GM23338 (cell line): Measurements from ENCODE around the gene CNTNAP2. TPM values are rescaled to one million over a fixed set of nuclear protein-coding genes. Genes with fewer than 3 reads are reported as not detected.

Experiments used
- ATAC-seq: fragments of 200-7000 bp; cut with Tn5 transposase; 3 replicates; pipeline ENCODE4 v1.9.1; 2020
- DNase-seq: peaks from one replicate; pipeline ENCODE4 v3.0.0-alpha.2; 2015; ENCODE audit warnings: low spot score
- H2AFZ ChIP-seq: fragments of 200-600 bp; sonication (generic); 2 replicates; pipeline ENCODE4 v1.8.0; 2016; ENCODE audit warnings: antibody characterized with exemption, mild to moderate bottlenecking, moderate library complexity
- H3F3A ChIP-seq: fragments of 200-600 bp; sonication (generic); replicated peaks from 2 replicates; pipeline ENCODE4 v1.8.0; 2017; ENCODE audit warnings: antibody characterized with exemption, mixed run types, low read depth
- H3K27ac ChIP-seq: fragments of 200-600 bp; sonication (generic); 2 replicates; pipeline ENCODE4 v1.6.1; 2016; ENCODE audit warnings: low read depth
- H3K27me3 ChIP-seq: fragments of 200-600 bp; sonication (generic); 2 replicates; pipeline ENCODE4 v1.8.0; 2016; ENCODE audit warnings: mild to moderate bottlenecking, mixed run types, moderate library complexity; ENCODE audit not compliant: insufficient read depth
- H3K36me3 ChIP-seq: fragments of 200-600 bp; sonication (generic); 2 replicates; pipeline ENCODE4 v1.8.0; 2016; ENCODE audit warnings: mild to moderate bottlenecking; ENCODE audit not compliant: insufficient read depth
- H3K4me1 ChIP-seq: fragments of 200-600 bp; sonication (generic); 2 replicates; pipeline ENCODE4 v1.8.0; 2016; ENCODE audit warnings: mild to moderate bottlenecking, moderate library complexity; ENCODE audit not compliant: insufficient read depth
- H3K4me2 ChIP-seq: fragments of 200-600 bp; sonication (generic); 2 replicates; pipeline ENCODE4 v1.7.1; 2017; ENCODE audit warnings: mixed run types
- H3K4me3 ChIP-seq: fragments of 200-600 bp; sonication (generic); 2 replicates; pipeline ENCODE4 v1.6.1; 2016; ENCODE audit warnings: mixed run types
- H3K79me2 ChIP-seq: fragments of 200-600 bp; sonication (generic); replicated peaks from 2 replicates; pipeline ENCODE4 v1.8.0; 2017; ENCODE audit warnings: mild to moderate bottlenecking; ENCODE audit not compliant: insufficient read depth
- H3K9me2 ChIP-seq: fragments of 200-600 bp; sonication (generic); 2 replicates; pipeline ENCODE4 v1.8.0; 2017; ENCODE audit not compliant: insufficient read depth
- H4K20me1 ChIP-seq: fragments of 200-600 bp; sonication (generic); replicated peaks from 2 replicates; pipeline ENCODE4 v1.8.0; 2017; ENCODE audit warnings: mild to moderate bottlenecking; ENCODE audit not compliant: insufficient read depth
- H3K27ac Mint-ChIP-seq: 2 replicates; pipeline ENCODE4 v1.8.0; 2020; ENCODE audit warnings: inconsistent platforms, mild to moderate bottlenecking, moderate library complexity, mixed read lengths
- H3K27me3 Mint-ChIP-seq: 3 replicates; pipeline ENCODE4 v1.8.0; 2022; ENCODE audit warnings: low read depth, mild to moderate bottlenecking, moderate library complexity, mixed read lengths, inconsistent platforms; ENCODE audit not compliant: insufficient read depth, poor library complexity
- H3K36me3 Mint-ChIP-seq: 3 replicates; pipeline ENCODE4 v1.8.0; 2021; ENCODE audit warnings: low read depth, mild to moderate bottlenecking, inconsistent platforms, moderate library complexity, mixed read lengths
- H3K4me1 Mint-ChIP-seq: 3 replicates; pipeline ENCODE4 v1.8.0; 2020; ENCODE audit warnings: mild to moderate bottlenecking, inconsistent platforms, mixed read lengths
- H3K4me3 Mint-ChIP-seq: 3 replicates; pipeline ENCODE4 v1.8.0; 2021; ENCODE audit warnings: moderate library complexity, mild to moderate bottlenecking, inconsistent platforms, mixed read lengths
- H3K9me3 Mint-ChIP-seq: 3 replicates; pipeline ENCODE4 v1.8.0; 2020; ENCODE audit warnings: moderate library complexity, mild to moderate bottlenecking, inconsistent platforms, mixed read lengths
- CREB1 ChIP-seq: fragments of 250-450 bp; sonication (Bioruptor Pico); IDR thresholded peaks from 2 replicates; pipeline ENCODE4 v1.5.0; 2020; ENCODE audit warnings: low read depth, mild to moderate bottlenecking, moderate library complexity
- CTCF ChIP-seq, 2 experiments: fragments of 200-600 bp in 1 of 2; sonication (generic) in 1 of 2; conservative IDR thresholded peaks; 2 replicates each; pipeline versions ENCODE4 v1.5.1 to v1.6.1; 2016 to 2017; ENCODE audit warnings: antibody characterized with exemption in 2 of 2, low read depth in 2 of 2, mild to moderate bottlenecking in 2 of 2, moderate library complexity in 1 of 2
- ETS1 ChIP-seq: IDR thresholded peaks from 2 replicates; pipeline ENCODE4 v1.6.1; 2016; ENCODE audit warnings: antibody characterized with exemption
- EZH2 ChIP-seq: fragments of 200-600 bp; sonication (generic); IDR thresholded peaks from one replicate; pipeline ENCODE4 v1.8.0; 2017; ENCODE audit warnings: antibody characterized with exemption, mild to moderate bottlenecking, low read depth; ENCODE audit not compliant: unreplicated experiment
- EZH2phosphoT487 ChIP-seq: fragments of 200-600 bp; sonication (generic); IDR thresholded peaks from one replicate; pipeline ENCODE4 v1.8.1; 2018; ENCODE audit warnings: antibody characterized with exemption; ENCODE audit not compliant: unreplicated experiment
- JUNB ChIP-seq: IDR thresholded peaks from one replicate; pipeline ENCODE4 v1.6.1; 2016; ENCODE audit warnings: antibody characterized with exemption; ENCODE audit not compliant: unreplicated experiment
- NANOG ChIP-seq: IDR thresholded peaks from 2 replicates; pipeline ENCODE4 v1.6.1; 2016; ENCODE audit warnings: antibody characterized with exemption, borderline replicate concordance
- POLR2AphosphoS5 ChIP-seq: IDR thresholded peaks from 2 replicates; pipeline ENCODE4 v1.6.1; 2016; ENCODE audit warnings: antibody characterized with exemption, low read depth
- REST ChIP-seq: IDR thresholded peaks from one replicate; pipeline ENCODE4 v1.6.1; 2018; ENCODE audit warnings: antibody characterized with exemption; ENCODE audit not compliant: unreplicated experiment
- STAT1 ChIP-seq: IDR thresholded peaks from one replicate; pipeline ENCODE4 v1.6.1; 2016; ENCODE audit warnings: antibody characterized with exemption; ENCODE audit not compliant: unreplicated experiment
- ZNF114 ChIP-seq: fragments of 250-450 bp; sonication (Bioruptor Pico); IDR thresholded peaks from 2 replicates; pipeline ENCODE4 v1.5.0; 2020; ENCODE audit warnings: mild to moderate bottlenecking, moderate library complexity
- ZNF331 ChIP-seq: fragments of 250-450 bp; sonication (Bioruptor Pico); IDR thresholded peaks from 2 replicates; pipeline ENCODE4 v1.5.0; 2020; ENCODE audit warnings: low read depth, mild to moderate bottlenecking, moderate library complexity
- ZNF462 ChIP-seq: fragments of 250-450 bp; sonication (Bioruptor Pico); IDR thresholded peaks from 2 replicates; pipeline ENCODE4 v1.5.0; 2020; ENCODE audit warnings: mild to moderate bottlenecking, moderate library complexity
- polyA plus RNA-seq: library from polyadenylated mRNA; unstranded; fragments of >200 nt; fragmentation: Nextera tagmentation; extraction: Ambion mirVana; gene quantifications from 2 replicates; pipeline ENCODE4 v1.2.1, GENCODE V29; 2016
- total RNA-seq: library from RNA; depleted of rRNA; stranded (reverse); fragments of >200 nt; shearing (Covaris generic); gene quantifications from 2 replicates; pipeline ENCODE4 v1.2.3, GENCODE V29; 2014

Gene CNTNAP2
- total and polyA plus RNA-seq, 2 experiments from 2014 or later = 38.2 to 61.3 TPM

- ATAC-seq (no peak), DNase-seq (no peak)
- Mint-ChIP-seq H3K9me3 (peaks cover 31% of the 10 kb centered on the region), H3K27me3 (no peaks in the 10 kb centered on the region), H3K36me3 (peaks cover 14% of the 10 kb centered on the region), H3K27ac (no peak overlapping the region), H3K4me3 (no peak overlapping the region), H3K4me1 (no peaks in the 10 kb centered on the region)
- Histone ChIP-seq H3K4me2 (no peak overlapping the region), H3K79me2 (no peaks in the 10 kb centered on the region), H3K4me1 (no peaks in the 10 kb centered on the region), H3K27ac (no peak overlapping the region), H3F3A (no peaks in the 10 kb centered on the region), H4K20me1 (no peaks in the 10 kb centered on the region), H3K4me3 (no peak overlapping the region), H3K9me2 (no peaks in the 10 kb centered on the region), H3K27me3 (no peaks in the 10 kb centered on the region), H3K36me3 (no peaks in the 10 kb centered on the region), H2AFZ (no peak overlapping the region)
- TF ChIP-seq ETS1 (no peak), EZH2 (no peak), STAT1 (no peak), CTCF (conservative IDR thresholded peaks at IDR 0.05; ENCODE audit: low read depth in 2 of 2) (no peak), NANOG (no peak), ZNF114 (CRISPR knock-in tag) (no peak), CREB1 (CRISPR knock-in tag) (no peak), EZH2phosphoT487 (no peak), REST (no peak), JUNB (no peak), ZNF462 (CRISPR knock-in tag) (no peak), POLR2AphosphoS5 (no peak), ZNF331 (no peak)
Observed at GRCh38 chr7:146754385-146754784, 637.8 kb downstream of the CNTNAP2 start.
